Activated CD8-positive, alpha-beta memory T cell treated with anti-CD3 and anti-CD28 coated beads for 36 hours (primary cell): ENCODE results near the gene SLC30A9. TPM values are rescaled to one million over a fixed set of nuclear protein-coding genes. Genes with fewer than 3 reads are reported as not detected.

Experiments
- CTCF ChIA-PET: fragments of 350-600 bp; sonication (Branson Sonifier 250); formaldehyde crosslinking; loops from one replicate; lab custom pipeline; 2021; ENCODE audit warnings: antibody characterized with exemption; lab: Charles Lee
- POLR2A ChIA-PET: fragments of 350-600 bp; sonication (Branson Sonifier 250); formaldehyde crosslinking; loops from one replicate; lab custom pipeline; 2021; ENCODE audit warnings: antibody characterized with exemption; lab: Charles Lee
- total RNA-seq, 2 experiments: library from RNA; stranded (reverse); gene quantifications; one replicate each; pipeline ENCODE4 v1.2.3, GENCODE V29; 2021

Gene SLC30A9
- total RNA-seq, 2 experiments from 2014 or later = 60.5 to 61.4 TPM

- ChIA-PET CTCF (no interaction called here), POLR2A (no interaction called here)
These were observed 2.9 kb downstream of the SLC30A9 start for GRCh38 chr4:41992967-41993857.

DNA sequence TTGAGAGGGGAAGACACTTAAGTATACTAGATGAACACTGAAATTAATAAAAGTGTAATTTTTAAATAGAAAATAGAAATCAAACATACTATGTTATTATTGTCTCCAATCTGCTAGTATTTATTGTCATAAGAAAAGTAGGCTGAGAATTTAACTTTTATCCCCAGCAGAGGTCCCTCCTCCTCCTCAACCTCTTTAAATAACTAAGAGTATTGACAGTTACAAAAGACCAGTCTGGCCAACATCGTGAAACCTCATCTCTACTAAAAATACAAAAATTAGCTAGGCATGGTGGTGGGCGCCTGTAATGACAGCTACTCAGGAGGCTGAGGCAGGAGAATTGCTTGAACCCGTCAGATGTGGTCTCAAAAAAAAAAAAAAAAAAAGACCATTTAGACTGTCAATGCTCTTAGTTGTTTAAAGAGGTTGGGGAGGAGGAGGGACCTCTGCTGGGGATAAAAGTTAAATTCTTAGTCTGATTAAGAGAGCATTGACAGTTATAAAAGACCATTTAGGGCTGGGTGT, 4.2 kb downstream of the SLC30A9 start:
- ChIA-PET POLR2A (no interaction called here), CTCF (no interaction called here)

DNA sequence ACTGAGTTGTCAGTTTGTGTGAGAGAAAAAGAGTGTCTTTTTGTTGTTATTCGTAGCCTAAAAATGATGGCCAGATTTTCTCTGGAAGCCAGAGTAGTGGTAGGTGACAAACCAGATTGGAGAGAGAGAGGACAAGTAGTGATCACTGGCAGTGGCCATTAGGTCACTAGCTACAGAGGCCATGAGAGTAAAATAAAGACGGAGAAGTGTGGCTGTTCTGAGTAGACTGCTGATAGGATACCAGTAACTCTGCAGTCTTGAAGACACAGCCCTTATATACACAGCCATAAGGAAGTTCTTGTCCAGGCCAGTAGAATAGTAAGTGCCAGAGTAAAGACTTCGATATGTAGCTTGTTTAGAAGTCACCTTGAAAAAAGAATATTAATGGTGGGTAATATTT, 7.7 kb downstream of the SLC30A9 start:
- CTCF ChIA-PET = interaction anchor here (0.7 kb wide), 1 partner anchor 15 kb away, joined by 3 read pairs; no protein-coding TSS in a partner anchor
- POLR2A ChIA-PET = no interaction called here

DNA sequence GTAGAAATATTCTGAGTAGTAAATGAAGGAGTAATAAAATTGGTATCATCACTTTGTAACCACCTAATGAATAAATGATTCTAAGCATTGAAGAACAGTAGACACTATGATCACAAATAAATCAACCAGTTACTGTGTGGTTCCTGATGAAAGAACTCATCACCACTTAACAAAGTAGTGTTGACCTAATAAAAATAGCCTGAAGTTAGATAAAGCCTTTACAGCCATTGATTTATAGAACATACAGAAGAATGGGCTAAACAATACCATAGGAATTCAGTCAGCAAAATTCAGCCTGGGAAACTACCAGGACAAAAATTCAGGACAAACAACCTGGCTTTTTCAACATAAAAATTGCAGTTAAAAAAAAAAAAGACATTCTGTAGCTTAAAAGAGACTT, 9.0 kb downstream of the SLC30A9 start:
- ChIA-PET POLR2A (no interaction called here), CTCF (no interaction called here)

GRCh38 chr4:42008011-42008786, 17.9 kb downstream of the SLC30A9 start:
- POLR2A ChIA-PET = no interaction called here
- CTCF ChIA-PET = no interaction called here

- POLR2A ChIA-PET = no interaction called here
- CTCF ChIA-PET = no interaction called here
These were observed 25.1 kb downstream of the SLC30A9 start for GRCh38 chr4:42015438-42015837.

DNA sequence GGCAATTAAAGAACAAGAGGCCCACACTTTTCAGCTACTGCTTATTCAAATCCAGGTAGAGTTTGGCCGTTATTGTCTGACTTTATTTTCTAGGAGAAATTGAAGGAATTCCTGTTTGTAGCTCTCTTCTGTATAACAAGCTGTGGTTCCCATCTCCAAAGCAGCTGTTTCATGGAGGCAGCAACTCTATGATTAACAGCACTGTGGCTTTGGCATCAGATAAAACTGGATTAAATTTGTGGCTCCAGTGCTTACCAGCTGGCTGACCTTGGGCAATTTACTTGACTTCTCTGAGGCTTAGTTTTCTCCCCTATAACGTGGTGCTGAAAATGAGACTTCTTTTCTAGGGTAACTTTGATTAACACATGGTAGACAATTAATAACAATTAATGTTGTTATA, 28.1 kb downstream of the SLC30A9 start:
- ChIA-PET CTCF (no interaction called here), POLR2A (no interaction called here)

DNA sequence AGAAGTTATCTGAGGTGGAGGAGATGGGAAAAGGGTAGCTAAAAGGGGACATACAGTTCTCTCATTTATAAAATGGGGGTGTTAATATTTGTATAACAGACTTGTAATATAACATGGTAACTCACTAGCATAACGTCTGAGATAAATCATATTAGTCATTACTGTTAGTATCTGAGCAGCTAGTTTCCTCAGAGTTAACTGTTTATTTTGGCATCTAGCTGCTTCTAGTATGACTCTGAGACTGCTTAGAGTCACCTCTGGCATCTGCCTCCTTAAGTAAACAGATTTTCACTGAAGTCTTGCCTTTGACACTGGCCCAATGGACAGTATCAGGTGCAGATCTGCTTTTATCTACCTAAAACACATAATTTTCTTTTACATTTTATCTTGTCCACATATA, 58.1 kb downstream of the SLC30A9 start:
- CTCF ChIA-PET = no interaction called here
- POLR2A ChIA-PET = no interaction called here

- ChIA-PET CTCF (no interaction called here), POLR2A (no interaction called here)
These were observed 60.4 kb downstream of the SLC30A9 start for GRCh38 chr4:42050516-42051249.

DNA sequence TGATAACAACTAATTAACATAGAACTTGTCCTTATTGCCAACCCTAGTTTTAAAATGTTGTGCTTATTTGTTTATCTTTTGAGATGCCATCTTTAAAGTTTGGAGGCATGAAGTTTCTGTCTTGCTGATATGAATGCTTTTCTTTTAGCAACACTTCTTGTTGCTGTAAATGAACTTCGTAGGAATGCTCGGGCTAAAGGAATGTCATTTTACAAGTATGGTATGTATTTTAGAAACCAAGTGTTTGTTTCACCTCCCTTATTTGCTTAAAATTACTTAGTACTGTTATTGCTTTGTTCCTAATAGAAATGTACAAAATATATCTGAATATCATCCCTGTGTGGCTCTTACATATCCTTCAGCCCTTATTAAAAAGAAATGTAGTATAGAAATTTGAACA, 76.1 kb downstream of the SLC30A9 start:
- POLR2A ChIA-PET = no interaction called here
- CTCF ChIA-PET = no interaction called here

DNA sequence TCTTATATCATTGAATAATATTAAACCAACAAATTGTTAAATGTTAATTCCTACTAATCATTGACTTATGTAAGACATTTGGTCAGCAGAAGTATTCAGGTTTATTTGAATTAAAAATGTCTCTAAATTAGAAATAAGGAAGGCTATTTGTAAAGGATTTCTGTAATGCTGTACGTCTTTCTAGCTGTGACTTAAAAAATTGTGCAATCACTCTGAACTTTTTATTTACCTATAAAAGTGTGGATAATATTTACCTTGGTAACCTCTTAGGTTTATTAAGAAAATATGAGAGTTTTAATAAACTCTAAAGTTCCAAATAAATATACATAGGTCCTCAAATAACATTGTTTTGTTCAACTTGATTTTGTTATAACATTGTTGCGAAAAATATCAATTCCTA, 76.9 kb downstream of the SLC30A9 start:
- CTCF ChIA-PET = no interaction called here
- POLR2A ChIA-PET = no interaction called here

DNA sequence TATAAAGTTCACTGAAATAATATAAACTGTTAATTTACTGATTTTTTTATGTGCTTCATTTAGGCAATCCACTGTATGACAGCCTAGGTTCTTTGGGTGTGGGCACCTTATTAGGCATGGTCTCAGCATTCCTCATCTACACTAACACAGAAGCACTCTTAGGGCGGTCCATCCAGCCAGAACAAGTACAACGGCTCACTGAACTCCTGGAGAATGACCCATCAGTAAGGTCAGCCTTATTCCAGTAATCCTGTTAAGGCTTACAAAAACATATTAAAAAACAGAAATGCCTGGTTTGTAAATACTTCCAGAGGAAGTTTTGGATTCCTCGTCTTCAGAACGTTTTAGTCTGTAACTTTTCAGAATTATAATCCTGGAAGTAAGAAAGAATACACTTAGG, 80.1 kb downstream of the SLC30A9 start:
- POLR2A ChIA-PET = no interaction called here
- CTCF ChIA-PET = no interaction called here

GRCh38 chr4:42074294-42074693, 84.0 kb downstream of the SLC30A9 start:
- ChIA-PET CTCF (interaction anchor here (0.6 kb wide), 1 partner anchor 25 kb away, joined by 3 read pairs; no protein-coding TSS in a partner anchor), POLR2A (no interaction called here)

DNA sequence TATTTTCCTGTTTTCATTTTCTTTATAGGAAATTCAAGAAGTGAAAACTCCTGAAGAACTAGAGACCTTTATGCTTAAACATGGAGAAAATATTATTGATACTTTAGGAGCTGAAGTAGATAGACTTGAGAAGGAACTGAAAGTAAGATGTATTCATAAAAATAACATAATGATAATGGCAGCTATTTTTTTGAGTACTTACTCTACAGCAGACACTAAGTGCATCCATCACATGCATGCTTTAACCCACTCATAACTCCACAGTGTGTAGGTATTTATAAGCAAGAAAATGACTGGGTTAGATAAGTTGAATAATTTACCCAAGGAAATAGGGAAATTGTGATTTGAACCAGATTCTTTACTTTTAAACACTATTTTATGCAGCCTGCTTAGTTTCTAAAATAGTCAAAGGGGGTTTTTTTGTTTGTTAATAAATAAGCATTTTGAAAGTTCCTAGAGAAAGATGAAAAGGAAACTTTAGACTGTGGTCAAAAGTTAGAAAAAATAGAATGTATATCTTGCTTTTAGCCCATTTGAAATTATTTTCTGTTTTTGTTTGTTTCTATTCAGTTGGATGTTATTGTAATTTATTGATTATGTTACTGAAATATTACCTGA, 88.0 kb downstream of the SLC30A9 start:
- ChIA-PET CTCF (interaction anchor here (0.8 kb wide), 1 partner anchor 74 kb away, joined by 3 read pairs; no protein-coding TSS in a partner anchor), POLR2A (no interaction called here)

DNA sequence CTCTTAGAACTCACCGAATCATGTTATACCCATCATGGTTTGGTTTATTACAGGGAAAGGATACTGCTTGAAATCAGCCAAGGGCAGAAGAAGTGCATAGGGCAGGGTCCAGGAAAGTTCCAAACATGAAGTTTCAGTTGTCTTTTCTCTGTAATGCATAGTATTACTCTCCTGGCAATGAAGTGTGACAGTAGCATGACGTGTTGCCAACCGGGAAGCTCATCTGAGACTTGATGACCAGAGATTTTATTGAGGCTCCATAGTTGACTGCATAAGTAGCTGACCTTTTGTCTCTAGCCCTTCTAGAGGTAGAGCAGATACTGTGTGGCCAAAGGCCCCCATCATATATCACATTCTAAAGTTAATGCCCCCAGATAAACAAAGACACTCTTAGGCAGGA, 90.0 kb downstream of the SLC30A9 start:
- CTCF ChIA-PET = no interaction called here
- POLR2A ChIA-PET = no interaction called here

DNA sequence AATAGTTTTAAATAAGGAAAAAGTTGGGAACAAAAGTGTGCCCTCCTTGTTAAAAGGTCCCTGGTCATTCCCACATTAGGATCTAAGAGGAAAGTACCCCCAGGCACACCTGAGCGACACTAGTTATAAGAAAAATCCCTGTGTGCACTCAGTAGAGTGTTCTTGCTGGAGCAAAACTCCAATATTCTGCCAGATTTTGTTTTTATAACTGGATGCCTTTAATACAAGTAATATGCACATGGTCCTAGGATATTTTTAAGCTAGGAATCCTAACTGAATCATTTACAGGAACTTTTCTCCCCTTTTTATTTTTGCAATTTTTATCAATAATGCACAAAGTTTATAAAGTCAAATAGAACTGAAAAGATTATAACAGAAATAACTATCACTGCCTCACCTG, 93.5 kb downstream of the SLC30A9 start:
- CTCF ChIA-PET = no interaction called here
- POLR2A ChIA-PET = no interaction called here

GRCh38 chr4:42088386-42088785, 98.1 kb downstream of the SLC30A9 start:
- ChIA-PET POLR2A (no interaction called here), CTCF (no interaction called here)

DNA sequence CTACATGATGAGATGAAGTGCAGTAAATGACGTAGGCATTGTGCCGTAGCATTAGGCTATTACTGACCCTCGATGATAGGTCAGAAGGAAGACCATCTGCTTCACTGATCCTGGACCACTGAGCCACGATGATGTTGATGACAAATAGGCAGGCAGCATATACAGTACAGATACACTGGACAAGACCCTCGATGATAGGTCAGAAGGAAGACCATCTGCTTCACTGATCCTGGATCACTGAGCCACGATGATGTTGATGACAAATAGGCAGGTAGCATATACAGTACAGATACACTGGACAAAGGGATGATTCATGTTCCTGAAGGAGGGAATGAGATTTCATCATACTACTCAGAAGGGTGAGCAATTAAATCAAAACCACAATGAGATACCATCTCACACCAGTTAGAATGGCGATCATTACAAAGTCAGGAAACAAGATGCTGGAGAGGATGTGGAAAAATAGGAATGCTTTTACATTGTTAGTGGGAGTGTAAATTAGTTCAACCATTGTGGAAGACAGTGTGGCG, 111.2 kb downstream of the SLC30A9 start:
- ChIA-PET CTCF (no interaction called here), POLR2A (no interaction called here)

GRCh38 chr4:42104521-42104920, 114.2 kb downstream of the SLC30A9 start:
- ChIA-PET CTCF (no interaction called here), POLR2A (no interaction called here)
